Measurements from ENCODE around the gene ABHD8. TPM values are rescaled to one million over a fixed set of nuclear protein-coding genes. Genes with fewer than 3 reads are reported as not detected.

ABHD8 gene
- total and polyA plus RNA-seq, 2 of the 13 experiments (the other 11 are each of a cell fraction or from before 2014, with no cell fraction given) = 6.3 to 7.2 TPM

GRCh38 chr19:17334414-17335409, 31.5 kb upstream of the ABHD8 start, which contains the start of gene ANO8 (continued):
- TF ChIP-seq ARHGAP35 (CRISPR knock-in tag; IDR thresholded peaks at IDR 0.05; ENCODE audit: borderline replicate concordance) (no peak), DMAP1 (CRISPR knock-in tag; IDR thresholded peaks at IDR 0.05) (no peak), KLF16 (CRISPR knock-in tag; IDR thresholded peaks at IDR 0.05) (0 out of 4 replicates have a peak, but pooled peaks of 1 of the 2 experiments have one; percentile 45), HDAC2 (CRISPR knock-in tag; IDR thresholded peaks at IDR 0.05) (0 out of 2 replicates have a peak, but pooled peaks have one; percentile 31), ZNF235 (CRISPR knock-in tag; IDR thresholded peaks at IDR 0.05; ENCODE audit: borderline replicate concordance) (peak; percentile 79; the same call in 1 of the 2 replicates), ZNF646 (CRISPR knock-in tag; IDR thresholded peaks at IDR 0.05) (no peak), BHLHE40 (IDR thresholded peaks at IDR 0.05; ENCODE audit: low read length) (0 out of 2 replicates have a peak, but pooled peaks have one; percentile 17), ZNF746 (CRISPR knock-in tag; IDR thresholded peaks at IDR 0.05) (no peak; the same call in 1 of the 2 replicates), ZHX2 (IDR thresholded peaks at IDR 0.05; ENCODE audit: low read depth) (0 out of 2 replicates have a peak, but pooled peaks have one; percentile 40), ZHX2 (CRISPR knock-in tag; IDR thresholded peaks at IDR 0.05; ENCODE audit: borderline replicate concordance) (no peak), ZBTB7B (CRISPR knock-in tag; IDR thresholded peaks at IDR 0.05) (no peak), ZNF709 (CRISPR knock-in tag; IDR thresholded peaks at IDR 0.05) (peak; percentile 84; the same call in 1 of the 2 replicates), ZFP36L1 (CRISPR knock-in tag; IDR thresholded peaks at IDR 0.05) (no peak), ISL2 (CRISPR knock-in tag; IDR thresholded peaks at IDR 0.05) (no peak)
- TF ChIP-seq, protein P1, sequence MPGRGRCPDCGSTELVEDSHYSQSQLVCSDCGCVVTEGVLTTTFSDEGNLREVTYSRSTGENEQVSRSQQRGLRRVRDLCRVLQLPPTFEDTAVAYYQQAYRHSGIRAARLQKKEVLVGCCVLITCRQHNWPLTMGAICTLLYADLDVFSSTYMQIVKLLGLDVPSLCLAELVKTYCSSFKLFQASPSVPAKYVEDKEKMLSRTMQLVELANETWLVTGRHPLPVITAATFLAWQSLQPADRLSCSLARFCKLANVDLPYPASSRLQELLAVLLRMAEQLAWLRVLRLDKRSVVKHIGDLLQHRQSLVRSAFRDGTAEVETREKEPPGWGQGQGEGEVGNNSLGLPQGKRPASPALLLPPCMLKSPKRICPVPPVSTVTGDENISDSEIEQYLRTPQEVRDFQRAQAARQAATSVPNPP (CRISPR knock-in tag; IDR thresholded peaks at IDR 0.05) = 0 out of 2 replicates have a peak, but pooled peaks have one; percentile 32
